DMS114 treated with DMSO at 0.1 percent for 48 hours (cell line): Measurements from ENCODE around the gene ZFP36.

Experiments
- DNase-seq: peaks from one replicate; lab custom pipeline; 2025; ENCODE audit not compliant: unreplicated experiment; lab: John Stamatoyannopoulos, UW

Gene ZFP36

GRCh38 chr19:39403331-39404312 is 3.0 kb upstream of the ZFP36 start:
- peak; percentile 23 for DNase-seq

- DNase-seq = no peak
Observed at GRCh38 chr19:39405261-39405957, 1.2 kb upstream of the ZFP36 start.

- peak; percentile 50 for DNase-seq
Observed at GRCh38 chr19:39405958-39406655, 540 bp upstream of the ZFP36 start.

DNA sequence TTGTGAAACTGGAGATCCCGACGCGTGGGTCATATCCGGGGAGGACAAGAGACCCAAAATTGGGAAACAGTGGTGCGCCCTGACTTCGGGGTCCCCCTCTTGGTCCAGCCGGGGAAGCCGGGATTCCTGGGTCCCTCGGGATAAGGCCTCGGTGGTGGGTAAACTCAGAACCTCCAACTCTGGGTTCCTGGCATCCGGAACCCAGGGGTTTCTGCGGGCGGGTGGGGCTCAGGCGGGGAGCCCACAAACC is 688 bp downstream of the ZFP36 start:
- no peak for DNase-seq

GRCh38 chr19:39407660-39408391 is 1.2 kb downstream of the ZFP36 start:
- no peak for DNase-seq

- DNase-seq = no peak
Observed at GRCh38 chr19:39408392-39409207, 2.0 kb downstream of the ZFP36 start.

- no peak for DNase-seq
Observed at GRCh38 chr19:39409208-39410016, 2.8 kb downstream of the ZFP36 start.

DNA sequence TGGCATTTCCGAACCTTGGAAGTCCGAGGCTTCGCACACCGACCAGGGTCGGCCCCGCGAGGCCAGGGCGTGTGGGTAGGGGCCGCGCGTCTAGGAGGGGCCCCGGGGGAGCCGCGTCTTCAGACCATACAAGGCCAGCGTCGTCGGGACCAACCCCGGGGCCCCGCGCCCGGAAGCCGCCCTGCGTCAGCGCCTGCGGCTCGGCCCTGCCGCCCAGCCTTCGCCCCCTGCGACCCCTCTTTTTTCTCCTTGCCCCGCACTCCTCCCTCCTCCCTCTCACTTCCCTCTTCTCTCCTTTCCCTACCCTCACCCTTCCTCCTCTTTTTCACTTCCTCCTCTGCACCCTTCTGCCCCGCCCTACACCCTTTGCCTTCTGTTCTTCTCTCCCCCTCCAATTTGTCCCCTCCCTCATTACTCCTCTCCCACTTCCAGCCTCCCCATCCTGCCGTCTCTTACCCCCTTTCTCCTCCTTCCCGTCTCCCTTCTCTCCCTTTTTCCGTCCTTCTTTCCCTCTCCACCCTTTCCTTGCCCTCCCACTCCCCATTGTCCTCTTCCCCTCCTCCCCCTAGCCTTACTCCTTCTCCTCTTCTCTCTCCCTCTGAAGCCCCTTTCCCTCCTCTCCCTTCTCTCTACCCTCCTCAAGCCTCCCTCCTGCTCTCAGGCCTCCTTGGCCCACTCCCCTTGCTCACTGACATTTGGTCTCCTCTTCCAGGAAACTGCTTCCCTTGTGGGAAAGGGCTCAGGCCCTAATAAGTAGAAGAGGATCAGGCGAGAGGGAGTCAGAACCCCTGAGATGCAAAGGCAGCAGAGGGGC is 3.6 kb downstream of the ZFP36 start:
- DNase-seq = no peak

GRCh38 chr19:39410831-39411080 is 4.1 kb downstream of the ZFP36 start:
- no peak for DNase-seq

GRCh38 chr19:39411081-39411831 is 4.6 kb downstream of the ZFP36 start:
- no peak for DNase-seq

DNA sequence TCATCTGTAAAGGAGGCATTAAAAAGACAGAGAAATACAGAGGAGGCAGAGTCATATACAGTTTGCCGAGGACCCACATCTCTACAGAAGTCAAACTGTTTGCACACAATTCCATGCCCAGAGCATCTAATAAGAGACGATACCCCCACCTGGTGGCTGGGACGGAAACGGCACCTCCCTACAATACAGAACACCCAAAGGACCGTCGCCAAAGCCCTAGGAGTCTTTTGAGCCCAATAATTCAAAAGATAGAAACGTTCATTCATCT is 5.1 kb downstream of the ZFP36 start:
- peak; percentile 94 for DNase-seq

GRCh38 chr19:39412100-39412866 is 5.6 kb downstream of the ZFP36 start, which contains the start of gene PLEKHG2:
Gene PLEKHG2 (plus strand): TSS chr19:39412669. CDS start chr19:39414087, 1,418 bp downstream.
- DNase-seq = peak; percentile 99

GRCh38 chr19:39412867-39413271 is 6.2 kb downstream of the ZFP36 start:
- DNase-seq = no peak

- no peak for DNase-seq
Observed at GRCh38 chr19:39413272-39413910, 6.7 kb downstream of the ZFP36 start.

DNA sequence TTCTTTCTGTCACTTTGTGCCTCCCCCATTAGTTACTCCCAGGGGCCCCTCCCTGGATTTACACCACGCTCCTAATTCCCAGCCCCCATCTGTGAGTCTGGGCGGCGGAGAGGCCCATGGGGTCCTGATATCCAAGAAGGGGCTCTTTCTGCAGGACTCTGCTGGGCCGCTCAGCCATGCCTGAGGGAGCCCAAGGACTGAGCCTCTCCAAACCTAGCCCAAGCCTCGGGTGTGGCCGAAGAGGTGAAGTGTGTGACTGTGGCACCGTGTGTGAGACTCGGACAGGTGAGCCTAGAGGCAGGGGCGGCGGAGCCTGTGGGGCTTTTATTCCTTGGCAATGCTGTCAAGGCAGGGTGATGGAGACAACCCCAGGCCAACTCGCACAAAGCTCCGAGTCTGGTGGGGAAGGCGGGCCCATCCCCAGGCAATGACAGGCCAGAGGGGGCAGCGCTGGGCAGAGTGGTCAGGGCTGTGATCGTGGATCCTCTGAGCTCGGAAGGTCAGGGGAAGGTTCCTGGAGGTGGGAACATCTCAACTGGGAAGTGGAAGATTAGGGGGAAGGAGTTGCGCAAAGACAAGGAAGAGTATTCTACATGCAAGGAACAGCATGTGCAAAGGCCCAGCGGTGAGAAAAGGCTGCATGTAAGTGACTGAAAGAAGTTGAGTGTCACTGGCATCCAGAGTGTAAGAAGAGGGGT is 7.4 kb downstream of the ZFP36 start:
- DNase-seq = no peak
